ENCODE results near the gene CLASP1. TPM values are rescaled to one million over a fixed set of nuclear protein-coding genes. Genes with fewer than 3 reads are reported as not detected.

CLASP1 gene
- total RNA-seq, 6 experiments from 2014 or later = 38.2 to 49.0 (median 41.1) TPM

GRCh38 chr2:121579309-121579708, 70.0 kb downstream of the CLASP1 start:
- H3K4me1 Mint-ChIP-seq (ENCODE audit: low read depth) = peaks cover 36% of the 10 kb centered on the region
- H3K27ac Mint-ChIP-seq = peak overlapping the region; percentile 11

DNA sequence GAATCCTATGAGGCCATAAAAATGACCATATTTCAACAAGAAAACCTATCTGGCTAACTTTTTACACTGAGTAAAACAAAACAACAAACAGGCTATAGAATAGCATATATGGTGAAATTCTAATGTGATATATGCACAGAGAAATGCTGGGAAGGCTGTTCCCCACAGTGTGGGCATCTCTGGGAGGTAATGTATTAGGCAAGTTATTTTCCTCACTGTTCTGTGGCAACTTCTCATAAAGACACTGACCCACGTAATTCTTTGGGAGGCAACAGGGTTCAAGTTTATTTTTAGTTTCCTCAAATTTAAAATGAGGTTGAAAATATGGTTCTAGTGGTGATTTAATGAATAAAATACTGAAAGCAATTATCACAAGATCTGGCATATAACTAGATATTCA, 71.9 kb downstream of the CLASP1 start:
- DNase-seq = no peak
- H3K36me3 Mint-ChIP-seq (ENCODE audit: low read depth) = no peaks in the 10 kb centered on the region
- no peak overlapping the region for H3K4me3 Mint-ChIP-seq
- H3K27ac Mint-ChIP-seq = no peak overlapping the region
- no peak for TF ChIP-seq CTCF (IDR thresholded peaks at IDR 0.05)
- H3K27me3 Mint-ChIP-seq (ENCODE audit: insufficient read depth) = no peaks in the 10 kb centered on the region
- no peaks in the 10 kb centered on the region for H3K9me3 Mint-ChIP-seq
- peaks cover 47% of the 10 kb centered on the region for H3K4me1 Mint-ChIP-seq (ENCODE audit: low read depth)

More at GRCh38 chr2:121579309-121579708, 70.0 kb downstream of the CLASP1 start:
- TF ChIP-seq CTCF (IDR thresholded peaks at IDR 0.05) = no peak
- Mint-ChIP-seq H3K36me3 (ENCODE audit: low read depth) (no peaks in the 10 kb centered on the region), H3K4me3 (peak overlapping the region; percentile 26), H3K9me3 (no peaks in the 10 kb centered on the region), H3K27me3 (ENCODE audit: insufficient read depth) (no peaks in the 10 kb centered on the region)
- DNase-seq = peak; percentile 57

- Mint-ChIP-seq H3K27me3 (ENCODE audit: insufficient read depth) (no peaks in the 10 kb centered on the region; the same call in 1 of the 2 replicates), H3K9me3 (no peaks in the 10 kb centered on the region), H3K4me1 (ENCODE audit: low read depth) (peaks cover 53% of the 10 kb centered on the region), H3K4me3 (no peak overlapping the region), H3K27ac (no peak overlapping the region), H3K36me3 (ENCODE audit: low read depth) (no peaks in the 10 kb centered on the region)
- DNase-seq = no peak
- TF ChIP-seq CTCF (IDR thresholded peaks at IDR 0.05) = no peak
These were observed 73.0 kb downstream of the CLASP1 start for GRCh38 chr2:121576263-121576662.

GRCh38 chr2:121575800-121576199, 73.5 kb downstream of the CLASP1 start:
- no peak overlapping the region for H3K4me3 Mint-ChIP-seq
- H3K27me3 Mint-ChIP-seq (ENCODE audit: insufficient read depth) = no peaks in the 10 kb centered on the region; the same call in 1 of the 2 replicates
- TF ChIP-seq CTCF (IDR thresholded peaks at IDR 0.05) = no peak
- no peaks in the 10 kb centered on the region for H3K9me3 Mint-ChIP-seq
- H3K27ac Mint-ChIP-seq = no peak overlapping the region
- H3K36me3 Mint-ChIP-seq (ENCODE audit: low read depth) = no peaks in the 10 kb centered on the region
- peaks cover 51% of the 10 kb centered on the region for H3K4me1 Mint-ChIP-seq (ENCODE audit: low read depth)
- DNase-seq = no peak

DNA sequence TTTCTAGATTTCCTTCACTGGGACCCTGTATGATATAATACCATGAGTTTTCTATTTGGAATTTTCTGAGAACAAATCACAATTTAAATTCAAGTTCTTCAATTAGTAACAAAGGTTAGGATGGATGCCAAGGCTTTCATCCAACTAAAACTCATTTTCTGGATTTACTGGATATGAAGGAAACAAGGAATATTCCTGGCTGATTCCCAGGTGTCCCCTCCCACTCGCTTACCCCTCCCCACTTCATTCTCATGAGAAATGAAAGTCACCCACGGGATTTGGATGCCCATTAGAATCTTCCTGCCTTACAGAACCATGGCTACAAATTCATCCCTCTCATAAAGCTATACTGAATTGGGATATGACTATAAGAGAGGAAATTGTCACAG, 78.6 kb downstream of the CLASP1 start:
- Mint-ChIP-seq H3K9me3 (no peaks in the 10 kb centered on the region), H3K4me3 (no peak overlapping the region), H3K4me1 (ENCODE audit: low read depth) (peaks cover 59% of the 10 kb centered on the region), H3K27me3 (ENCODE audit: insufficient read depth) (no peaks in the 10 kb centered on the region; the same call in 1 of the 2 replicates), H3K36me3 (ENCODE audit: low read depth) (0 out of 2 replicates have a peak, but pooled peaks cover 4% of the 10 kb centered on the region), H3K27ac (no peak overlapping the region)
- no peak for DNase-seq
- TF ChIP-seq CTCF (IDR thresholded peaks at IDR 0.05) = no peak

Measured in HFFc6 (cell line).